Duodenal mucosa (tissue), 2 donors: ENCODE results near the gene TOMM5.

Experiments
- H3K27ac ChIP-seq: one replicate; pipeline ENCODE4 v1.7.0; 2013; ENCODE audit warnings: low read depth, low read length
- H3K27me3 ChIP-seq, 2 donors: one replicate each; pipeline ENCODE4 v1.7.0; 2013; ENCODE audit warnings: low read length in 2 of 2, control low read depth in 1 of 2; ENCODE audit not compliant: insufficient read depth in 2 of 2, control insufficient read depth in 1 of 2
- H3K36me3 ChIP-seq, 2 donors: one replicate each; pipeline ENCODE4 v1.7.0; 2013; ENCODE audit warnings: low read length in 2 of 2, control low read depth in 1 of 2; ENCODE audit not compliant: insufficient read depth in 2 of 2, control insufficient read depth in 1 of 2
- H3K4me1 ChIP-seq, 2 donors: one replicate each; pipeline ENCODE4 v1.7.0; 2013; ENCODE audit warnings: low read length in 2 of 2, control low read depth in 1 of 2; ENCODE audit not compliant: insufficient read depth in 2 of 2, control insufficient read depth in 1 of 2
- H3K4me3 ChIP-seq, 2 donors: one replicate each; pipeline ENCODE4 v1.7.0; 2013; ENCODE audit warnings: low read length in 2 of 2, low read depth in 1 of 2
- H3K9ac ChIP-seq, 2 donors: one replicate each; pipeline ENCODE4 v1.7.0; 2013; ENCODE audit warnings: low read length in 2 of 2, low read depth in 1 of 2
- H3K9me3 ChIP-seq, 2 donors: one replicate each; pipeline ENCODE4 v1.7.0; 2013; ENCODE audit warnings: low read length in 2 of 2, control low read depth in 1 of 2; ENCODE audit not compliant: control insufficient read depth in 1 of 2

The TOMM5 gene

DNA sequence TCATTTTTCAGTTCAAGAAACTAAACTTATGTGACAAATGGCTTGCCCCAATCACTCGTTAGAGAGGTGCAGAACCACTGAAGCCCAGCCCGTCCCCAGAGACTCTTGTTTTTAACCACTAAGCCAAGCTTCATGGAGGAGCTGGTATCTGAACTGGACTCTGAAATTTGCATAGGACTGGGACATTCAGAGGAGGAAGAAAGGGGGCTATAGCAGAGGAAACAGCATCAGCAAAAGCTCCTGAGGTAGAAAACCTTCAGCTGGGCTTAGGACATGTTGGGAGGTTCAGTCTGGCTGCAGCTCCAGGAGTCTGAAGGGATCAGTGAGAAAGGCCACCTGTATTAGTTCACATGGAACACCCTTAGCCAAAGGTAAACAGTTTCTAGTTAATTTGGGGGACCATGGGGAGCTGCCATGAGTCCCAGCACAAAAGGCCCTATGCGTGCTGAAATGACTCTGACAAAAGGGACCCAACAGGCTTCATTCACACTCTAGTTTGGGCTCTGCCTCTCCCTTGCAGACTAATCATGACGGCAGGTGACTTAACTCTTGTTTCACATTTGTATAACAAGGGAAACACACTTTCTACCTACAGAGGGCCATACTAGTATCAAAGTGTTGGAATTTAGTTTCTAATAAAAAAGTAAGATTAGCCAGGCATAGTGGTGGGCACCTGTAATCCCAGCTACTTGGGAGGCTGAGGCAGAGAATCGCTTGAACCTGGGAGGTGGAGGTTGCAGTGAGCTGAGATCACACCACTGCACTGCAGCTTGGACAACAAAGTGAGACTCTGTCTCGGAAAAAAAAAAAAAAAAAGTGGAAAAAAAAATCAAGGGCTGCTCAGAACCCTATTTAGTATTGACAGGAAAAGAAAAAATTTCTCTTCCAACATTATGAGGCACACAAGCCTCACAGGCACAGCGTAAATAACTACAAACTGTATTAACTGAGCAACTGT lies 26.5 kb downstream of the TOMM5 start:
- no peak overlapping the region for H3K27ac ChIP-seq
- H3K4me3 ChIP-seq = no peak overlapping the region
- H3K36me3 ChIP-seq = no peaks in the 10 kb centered on the region
- H3K9ac ChIP-seq = no peak overlapping the region
- peaks cover 5 to 10% of the 10 kb centered on the region in 2 donors for H3K9me3 ChIP-seq
- H3K27me3 ChIP-seq = no peaks in the 10 kb centered on the region
- H3K4me1 ChIP-seq = no peaks in the 10 kb centered on the region

DNA sequence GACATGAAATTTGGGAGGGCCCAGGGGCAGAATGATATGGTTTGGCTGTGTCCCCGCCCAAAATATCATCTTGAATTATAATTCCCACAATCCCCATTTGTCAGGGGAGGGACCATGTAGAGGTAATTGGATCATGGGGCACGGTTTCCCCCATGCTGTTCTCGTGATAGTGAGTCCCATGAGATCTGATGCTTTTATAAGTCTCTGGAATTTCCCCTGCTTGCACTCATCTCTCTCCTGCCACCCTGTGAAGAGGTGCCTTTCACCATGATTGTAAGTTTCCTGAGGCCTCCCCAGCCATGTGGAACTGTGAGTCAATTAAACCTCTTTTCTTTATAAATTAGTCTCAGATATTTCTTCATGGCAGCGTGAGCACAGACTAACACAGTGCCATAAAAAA lies 27.5 kb downstream of the TOMM5 start:
- H3K36me3 ChIP-seq = no peaks in the 10 kb centered on the region
- H3K4me3 ChIP-seq = no peak overlapping the region
- H3K9ac ChIP-seq = no peak overlapping the region
- no peaks in the 10 kb centered on the region for H3K4me1 ChIP-seq
- H3K27ac ChIP-seq = no peak overlapping the region
- peaks cover 5 to 10% of the 10 kb centered on the region in 2 donors for H3K9me3 ChIP-seq
- no peaks in the 10 kb centered on the region for H3K27me3 ChIP-seq

DNA sequence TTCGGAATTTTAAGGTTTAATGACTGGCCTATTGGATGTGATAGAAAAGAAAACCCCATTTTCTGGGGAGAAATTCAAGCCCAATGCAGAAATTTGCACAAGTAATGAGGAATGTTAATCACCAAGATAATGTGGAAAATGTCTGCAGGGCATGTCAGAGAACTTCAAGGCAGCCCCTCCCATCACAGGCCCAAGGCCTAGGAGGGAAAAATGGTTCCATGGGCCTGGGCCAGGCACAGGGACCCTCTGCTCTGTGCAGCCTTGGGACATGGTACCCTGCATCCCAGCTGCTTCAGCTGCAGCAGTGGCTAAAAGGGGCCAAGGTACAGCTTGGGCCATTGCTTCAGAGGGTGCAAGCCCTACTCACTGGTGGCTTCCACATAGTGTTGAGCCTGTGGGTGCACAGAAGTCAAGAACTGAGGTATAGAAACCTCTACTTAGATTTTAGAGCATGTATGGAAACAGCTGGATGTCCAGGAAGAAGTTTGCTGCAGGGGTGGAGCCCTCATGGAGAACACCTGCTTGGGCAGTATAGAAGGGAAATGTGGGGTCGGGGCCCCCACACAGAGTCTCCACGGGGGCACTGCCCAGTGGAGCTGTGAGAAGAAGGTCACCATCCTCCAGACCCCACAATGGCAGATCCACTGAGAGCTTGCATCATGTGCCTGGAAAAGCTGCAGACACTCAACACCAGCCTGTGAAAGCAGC lies 28.4 kb downstream of the TOMM5 start:
- Histone ChIP-seq H3K27me3 (no peaks in the 10 kb centered on the region), H3K9ac (no peak overlapping the region), H3K27ac (no peak overlapping the region), H3K36me3 (no peaks in the 10 kb centered on the region), H3K4me3 (no peak overlapping the region), H3K9me3 (peaks cover 5 to 10% of the 10 kb centered on the region in 2 donors), H3K4me1 (no peaks in the 10 kb centered on the region)

DNA sequence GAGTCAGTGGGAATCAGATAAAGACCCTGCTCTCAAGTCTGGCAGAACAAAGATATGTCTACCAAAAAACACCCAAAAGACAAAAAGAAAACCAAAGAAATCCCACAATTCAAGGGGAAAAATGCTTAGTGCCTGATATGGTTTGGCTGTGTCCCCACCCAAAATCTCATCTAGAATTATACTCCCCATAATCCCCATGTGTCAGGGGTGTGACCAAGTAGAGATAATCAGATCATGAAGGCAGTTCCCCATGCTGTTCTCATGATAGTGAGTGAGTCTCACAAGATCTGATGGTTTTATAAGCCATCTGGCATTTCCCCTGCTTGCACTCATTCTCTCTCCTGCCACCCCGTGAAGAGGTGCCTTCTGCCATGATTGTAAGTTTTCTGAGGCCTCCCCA lies 29.6 kb downstream of the TOMM5 start:
- Histone ChIP-seq H3K4me3 (no peak overlapping the region), H3K27ac (no peak overlapping the region), H3K9ac (no peak overlapping the region), H3K36me3 (no peaks in the 10 kb centered on the region), H3K9me3 (peaks cover 5 to 10% of the 10 kb centered on the region in 2 donors), H3K4me1 (no peaks in the 10 kb centered on the region), H3K27me3 (no peaks in the 10 kb centered on the region)

DNA sequence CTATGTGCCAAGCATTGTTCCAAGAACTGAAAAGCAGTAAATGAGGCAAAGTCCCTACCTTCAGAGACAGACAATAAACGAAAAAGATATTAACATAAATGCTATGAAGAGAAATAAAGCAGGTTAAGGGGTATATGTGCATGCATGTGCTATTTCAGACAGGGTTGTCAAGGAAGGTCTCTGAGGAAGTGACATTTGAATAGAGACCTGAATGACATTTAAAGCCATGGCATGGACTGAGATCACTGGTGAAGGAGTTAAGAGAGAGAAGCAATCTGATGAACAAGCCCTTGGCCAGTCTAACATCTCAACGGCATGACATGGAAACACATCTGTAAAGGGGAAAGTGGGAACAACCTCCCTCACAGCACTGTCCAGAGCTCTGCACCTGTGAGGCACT lies 30.7 kb downstream of the TOMM5 start:
- Histone ChIP-seq H3K27me3 (no peaks in the 10 kb centered on the region), H3K4me1 (no peaks in the 10 kb centered on the region), H3K4me3 (no peak overlapping the region), H3K27ac (no peak overlapping the region), H3K9ac (no peak overlapping the region), H3K36me3 (no peaks in the 10 kb centered on the region), H3K9me3 (peaks cover 5 to 10% of the 10 kb centered on the region in 2 donors)

DNA sequence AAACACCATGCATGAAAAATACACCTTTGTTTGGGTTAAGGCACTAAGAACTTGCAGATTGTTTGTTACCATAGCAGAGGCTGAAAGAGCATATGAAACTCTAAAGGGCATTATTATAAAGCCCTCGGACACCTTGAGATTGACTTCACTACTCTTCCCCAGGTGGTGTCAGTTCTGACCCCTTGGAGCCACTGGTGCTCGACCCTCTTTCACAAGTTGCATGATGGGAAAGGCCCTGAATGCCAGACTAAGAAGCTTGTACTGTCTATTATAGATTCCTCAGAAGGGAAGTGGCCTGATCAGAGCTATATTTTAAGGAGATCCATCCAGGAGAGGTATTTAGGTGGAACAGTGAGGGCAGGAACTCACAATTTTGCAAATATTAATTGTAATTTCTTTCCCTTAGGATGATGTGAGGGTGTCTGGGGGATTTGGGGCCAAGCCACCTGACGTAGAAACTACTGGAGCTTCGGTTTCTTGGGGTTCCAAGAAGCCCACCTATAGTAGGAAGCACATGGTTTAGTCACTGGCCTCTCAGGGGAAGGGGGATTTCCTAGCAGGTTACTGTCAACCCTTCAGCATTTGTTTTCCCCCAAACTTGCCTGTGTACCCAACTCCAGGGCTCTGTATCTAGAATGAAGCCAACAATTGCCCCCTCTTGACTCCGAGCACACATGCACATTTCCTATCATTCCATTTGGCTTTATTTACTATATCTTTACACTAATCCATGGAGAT lies 32.4 kb downstream of the TOMM5 start:
- no peak overlapping the region for H3K4me3 ChIP-seq
- H3K27ac ChIP-seq = no peak overlapping the region
- no peak overlapping the region for H3K9ac ChIP-seq
- peaks cover 5 to 10% of the 10 kb centered on the region in 2 donors for H3K9me3 ChIP-seq
- H3K4me1 ChIP-seq = no peaks in the 10 kb centered on the region
- no peaks in the 10 kb centered on the region for H3K27me3 ChIP-seq
- no peaks in the 10 kb centered on the region for H3K36me3 ChIP-seq

DNA sequence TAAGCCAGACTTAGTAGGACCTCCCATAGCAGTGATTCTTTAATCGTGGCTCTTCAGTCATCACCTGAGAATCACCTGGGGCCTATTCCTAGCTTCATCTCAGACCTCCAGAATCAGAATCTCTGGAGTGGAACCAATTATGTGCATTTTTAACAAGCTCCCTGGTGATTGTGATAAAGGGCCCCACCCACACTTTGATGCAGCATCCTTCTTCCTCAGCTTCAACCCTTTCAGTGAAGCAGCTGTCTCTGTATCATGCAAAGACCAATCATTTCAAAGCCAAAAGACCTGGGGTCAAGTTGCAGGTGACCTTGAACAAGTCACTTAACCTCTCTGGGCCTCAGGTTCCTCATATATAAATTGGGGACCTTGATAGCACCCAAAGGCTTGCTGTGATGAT lies 33.3 kb downstream of the TOMM5 start:
- H3K27me3 ChIP-seq = no peaks in the 10 kb centered on the region
- no peak overlapping the region for H3K4me3 ChIP-seq
- H3K9me3 ChIP-seq = peaks cover 2 to 6% of the 10 kb centered on the region in 2 donors
- H3K9ac ChIP-seq = no peak overlapping the region
- no peaks in the 10 kb centered on the region for H3K4me1 ChIP-seq
- no peaks in the 10 kb centered on the region for H3K36me3 ChIP-seq
- no peak overlapping the region for H3K27ac ChIP-seq

DNA sequence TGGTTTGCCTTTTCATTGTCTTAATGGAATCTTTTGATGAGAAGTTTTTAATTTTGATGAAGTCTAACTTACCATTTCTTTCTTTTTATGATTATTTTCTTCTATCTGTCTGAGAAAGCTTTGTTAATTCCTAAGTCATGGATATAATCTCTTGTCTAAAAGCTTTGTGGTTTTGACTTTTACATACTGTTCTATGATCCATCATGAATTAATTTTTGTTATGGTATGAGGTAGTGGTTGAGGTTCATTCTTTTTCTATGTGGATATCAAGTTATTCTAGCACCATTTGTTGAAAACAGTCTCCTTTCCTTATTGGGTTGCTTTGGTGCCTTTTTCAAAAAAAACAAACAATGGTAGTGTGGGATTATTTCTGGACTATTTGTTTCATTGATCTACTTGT lies 36.6 kb downstream of the TOMM5 start:
- H3K4me1 ChIP-seq = no peaks in the 10 kb centered on the region
- no peak overlapping the region for H3K9ac ChIP-seq
- no peaks in the 10 kb centered on the region for H3K9me3 ChIP-seq
- H3K27ac ChIP-seq = no peak overlapping the region
- H3K4me3 ChIP-seq = no peak overlapping the region
- H3K36me3 ChIP-seq = no peaks in the 10 kb centered on the region
- no peaks in the 10 kb centered on the region for H3K27me3 ChIP-seq

DNA sequence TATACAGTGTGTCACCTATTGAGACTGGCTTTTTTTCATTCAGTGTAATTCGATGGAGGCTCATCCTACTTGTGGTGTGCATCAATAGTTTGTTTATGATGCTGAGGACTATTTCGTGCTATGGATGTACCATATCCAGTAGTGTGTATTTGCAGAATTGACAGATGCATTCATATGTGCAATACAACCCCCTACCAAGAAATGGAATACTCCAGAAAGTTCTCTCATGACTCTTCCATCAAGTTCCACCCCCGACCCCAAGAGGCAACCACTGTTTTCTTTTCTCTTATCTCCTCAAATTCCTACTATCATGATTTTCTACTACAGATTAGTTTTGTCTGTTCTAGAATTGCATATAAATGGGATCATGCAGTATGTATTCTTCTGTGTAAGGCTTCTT lies 38.1 kb downstream of the TOMM5 start:
- Histone ChIP-seq H3K9me3 (no peaks in the 10 kb centered on the region), H3K4me1 (no peaks in the 10 kb centered on the region), H3K9ac (no peak overlapping the region), H3K27me3 (no peaks in the 10 kb centered on the region), H3K27ac (no peak overlapping the region), H3K4me3 (no peak overlapping the region), H3K36me3 (no peaks in the 10 kb centered on the region)

DNA sequence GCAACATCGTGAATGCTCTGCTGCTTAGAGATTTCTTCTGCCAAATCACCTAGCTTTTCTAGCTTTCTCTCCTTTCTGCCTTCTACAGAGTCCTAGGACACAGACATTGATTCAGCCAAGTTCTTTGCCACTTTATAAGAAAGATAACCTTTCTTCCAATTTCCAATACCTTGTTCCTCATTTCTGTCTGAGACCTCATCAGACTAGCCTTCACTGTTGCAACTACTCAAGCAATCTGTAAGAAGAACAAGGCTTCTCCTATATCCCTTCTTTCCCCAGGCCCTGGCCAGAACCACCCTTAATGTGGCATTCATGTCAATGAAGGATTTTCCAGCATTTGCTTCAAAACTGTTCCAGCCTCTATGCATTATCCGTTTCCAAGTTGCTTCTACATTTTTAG lies 40.5 kb downstream of the TOMM5 start:
- H3K27ac ChIP-seq = no peak overlapping the region
- H3K36me3 ChIP-seq = no peaks in the 10 kb centered on the region
- H3K27me3 ChIP-seq = no peaks in the 10 kb centered on the region
- H3K4me3 ChIP-seq = no peak overlapping the region
- no peaks in the 10 kb centered on the region for H3K9me3 ChIP-seq
- H3K4me1 ChIP-seq = no peaks in the 10 kb centered on the region
- H3K9ac ChIP-seq = no peak overlapping the region
